ENCODE results near the gene PAK4. TPM values are rescaled to one million over a fixed set of nuclear protein-coding genes. Genes with fewer than 3 reads are reported as not detected.

The PAK4 gene
- total RNA-seq, 2 donors from 2014 or later, result 63.9 to 68.1 TPM

GRCh38 chr19:39155741-39156140 is 30.2 kb downstream of the PAK4 start:
- H3K36me3 ChIP-seq (ENCODE audit: control insufficient read depth, insufficient read depth, low read length), result peaks cover 4% of the 10 kb centered on the region
- no peak overlapping the region for H3K9ac ChIP-seq (ENCODE audit: extremely low read depth, low read length, poor library complexity, severe bottlenecking)
- Mint-ChIP-seq H3K36me3 (ENCODE audit: low read depth) (peaks cover 3% of the 10 kb centered on the region), H3K9me3 (no peaks in the 10 kb centered on the region), H3K4me3 (no peak overlapping the region), H3K4me1 (peaks cover 16% of the 10 kb centered on the region), H3K27ac (peak overlapping the region; percentile 72), H3K27me3 (ENCODE audit: insufficient read depth) (no peaks in the 10 kb centered on the region)
- no peaks in the 10 kb centered on the region for H3K9me3 ChIP-seq (ENCODE audit: control insufficient read depth, low read length)
- 91 to 98% methylated on average over 9 to 15 of the region's 15 CpGs for WGBS, 2 experiments (ENCODE audit: insufficient coverage in 1 of 2, insufficient read length in 1 of 2)
- no peaks in the 10 kb centered on the region for H3K27me3 ChIP-seq (ENCODE audit: control insufficient read depth, insufficient read depth, low read length, poor library complexity, severe bottlenecking)
- no peak for TF ChIP-seq CTCF (conservative IDR thresholded peaks at IDR 0.05)
- no peak overlapping the region for H3K27ac ChIP-seq (ENCODE audit: low read depth, low read length)
- no peaks in the 10 kb centered on the region for H3K4me1 ChIP-seq (ENCODE audit: control insufficient read depth, insufficient read depth, low read length)
- no peak overlapping the region for H3K4me3 ChIP-seq (ENCODE audit: low read length)
- no peak for DNase-seq

- WGBS, 2 experiments (ENCODE audit: insufficient coverage in 1 of 2, insufficient read length in 1 of 2), result 86 to 91% methylated on average over 14 to 24 of the region's 24 CpGs
- H3K27me3 Mint-ChIP-seq (ENCODE audit: insufficient read depth), result no peaks in the 10 kb centered on the region
- H3K9me3 Mint-ChIP-seq, result no peaks in the 10 kb centered on the region
- Histone ChIP-seq H3K36me3 (ENCODE audit: control insufficient read depth, insufficient read depth, low read length) (peaks cover 4% of the 10 kb centered on the region), H3K27ac (ENCODE audit: low read depth, low read length) (no peak overlapping the region), H3K4me1 (ENCODE audit: control insufficient read depth, insufficient read depth, low read length) (no peaks in the 10 kb centered on the region), H3K27me3 (ENCODE audit: control insufficient read depth, insufficient read depth, low read length, poor library complexity, severe bottlenecking) (no peaks in the 10 kb centered on the region), H3K9ac (ENCODE audit: extremely low read depth, low read length, poor library complexity, severe bottlenecking) (no peak overlapping the region), H3K4me3 (ENCODE audit: low read length) (no peak overlapping the region), H3K9me3 (ENCODE audit: control insufficient read depth, low read length) (no peaks in the 10 kb centered on the region)
- H3K36me3 Mint-ChIP-seq (ENCODE audit: low read depth), result peaks cover 3% of the 10 kb centered on the region
- no peak for TF ChIP-seq CTCF (conservative IDR thresholded peaks at IDR 0.05)
- no peak overlapping the region for H3K27ac Mint-ChIP-seq
- no peak for DNase-seq
- H3K4me3 Mint-ChIP-seq, result no peak overlapping the region
- peaks cover 16% of the 10 kb centered on the region for H3K4me1 Mint-ChIP-seq
Measured at GRCh38 chr19:39156326-39157230, 31.0 kb downstream of the PAK4 start.

- H3K27me3 Mint-ChIP-seq (ENCODE audit: insufficient read depth), result no peaks in the 10 kb centered on the region
- H3K36me3 Mint-ChIP-seq (ENCODE audit: low read depth), result peaks cover 3% of the 10 kb centered on the region
- Histone ChIP-seq H3K27me3 (ENCODE audit: control insufficient read depth, insufficient read depth, low read length, poor library complexity, severe bottlenecking) (no peaks in the 10 kb centered on the region), H3K4me3 (ENCODE audit: low read length) (no peak overlapping the region), H3K36me3 (ENCODE audit: control insufficient read depth, insufficient read depth, low read length) (peaks cover 4% of the 10 kb centered on the region), H3K4me1 (ENCODE audit: control insufficient read depth, insufficient read depth, low read length) (no peaks in the 10 kb centered on the region), H3K27ac (ENCODE audit: low read depth, low read length) (no peak overlapping the region), H3K9ac (ENCODE audit: extremely low read depth, low read length, poor library complexity, severe bottlenecking) (no peak overlapping the region), H3K9me3 (ENCODE audit: control insufficient read depth, low read length) (no peaks in the 10 kb centered on the region)
- H3K4me3 Mint-ChIP-seq, result no peak overlapping the region
- no peak for TF ChIP-seq CTCF (conservative IDR thresholded peaks at IDR 0.05)
- 92 to 94% methylated on average over 11 to 23 of the region's 23 CpGs for WGBS, 2 experiments (ENCODE audit: insufficient coverage in 1 of 2, insufficient read length in 1 of 2)
- H3K9me3 Mint-ChIP-seq, result no peaks in the 10 kb centered on the region
- peak overlapping the region; percentile 52 for H3K27ac Mint-ChIP-seq
- H3K4me1 Mint-ChIP-seq, result peaks cover 16% of the 10 kb centered on the region
- no peak for DNase-seq
Measured at GRCh38 chr19:39157275-39157996, 31.9 kb downstream of the PAK4 start.
